Measurements from ENCODE around the gene DLG3.

DLG3 gene

DNA sequence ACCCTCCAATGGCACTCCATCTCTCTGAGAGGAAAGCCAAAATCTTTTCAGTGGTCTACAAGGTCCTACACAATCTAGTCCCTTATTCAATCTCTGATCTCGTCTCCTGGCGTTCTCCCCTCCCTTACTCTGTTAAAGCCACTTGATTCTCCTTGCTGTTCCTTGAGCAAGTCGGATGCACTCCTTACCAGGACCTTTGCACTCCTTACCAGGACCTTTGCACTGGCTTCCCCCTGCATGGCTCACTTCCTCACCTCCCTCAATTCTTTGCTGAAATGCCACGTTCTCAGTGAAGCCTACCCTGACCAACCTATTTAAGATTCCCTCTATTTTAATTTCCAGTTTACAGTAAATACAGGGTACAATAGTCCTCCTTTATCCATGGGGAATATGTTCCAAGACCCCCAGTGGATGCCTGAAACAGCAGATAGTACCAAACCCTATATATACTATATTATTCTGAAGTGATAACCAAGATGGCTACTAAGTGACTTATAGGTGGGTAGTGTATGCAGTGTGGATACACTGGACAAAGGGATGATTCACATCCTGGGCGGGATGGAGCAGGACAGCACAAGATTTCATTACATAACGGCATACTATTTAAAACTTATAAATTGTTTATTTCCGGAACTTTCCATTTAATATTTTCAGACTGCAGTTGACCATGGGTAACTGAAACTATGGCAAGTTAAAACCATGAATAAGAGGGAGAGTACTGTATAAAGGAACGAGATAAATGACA, 6.5 kb upstream of the DLG3 start:
- DNase-seq = no peak

DNA sequence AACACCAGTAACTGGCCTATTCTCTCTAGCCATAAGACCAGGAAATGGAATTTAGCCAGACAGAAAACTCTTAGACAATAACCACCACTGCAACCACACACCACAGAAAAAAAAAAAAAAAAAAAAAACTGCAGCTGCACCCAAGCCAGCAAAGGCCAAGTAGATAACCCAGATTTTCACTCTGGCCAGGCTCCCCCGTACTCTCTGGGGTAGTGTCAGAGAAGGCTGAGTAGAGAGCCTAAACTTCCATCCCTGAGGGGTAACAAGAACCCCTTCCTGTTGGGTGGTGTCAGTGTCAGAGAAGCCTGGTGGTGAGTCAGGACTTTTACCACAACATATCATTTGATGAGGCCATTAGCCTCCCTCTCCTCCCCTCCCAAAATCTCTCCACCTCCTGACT, 5.6 kb upstream of the DLG3 start:
- peak; percentile 9 to 16 for DNase-seq

DNA sequence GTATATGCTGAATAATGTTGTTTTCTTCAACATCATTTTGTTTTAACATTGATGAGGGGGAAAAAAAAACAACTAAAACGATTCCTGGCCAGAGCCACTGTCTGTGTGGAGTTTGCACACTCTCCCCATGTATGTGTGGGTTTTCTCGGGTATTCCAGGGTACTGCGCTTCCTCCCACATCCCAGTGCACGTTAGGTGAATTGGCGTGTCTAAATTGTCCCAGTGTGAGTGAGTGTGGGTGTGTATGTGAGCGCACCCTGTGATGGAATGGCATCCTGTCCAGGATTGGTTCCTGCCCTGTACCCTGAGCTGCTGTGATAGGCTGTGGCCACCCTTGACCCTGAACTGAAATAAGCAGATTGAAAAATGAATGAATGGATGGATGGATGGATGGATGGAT, 2.4 kb upstream of the DLG3 start:
- no peak for DNase-seq

DNA sequence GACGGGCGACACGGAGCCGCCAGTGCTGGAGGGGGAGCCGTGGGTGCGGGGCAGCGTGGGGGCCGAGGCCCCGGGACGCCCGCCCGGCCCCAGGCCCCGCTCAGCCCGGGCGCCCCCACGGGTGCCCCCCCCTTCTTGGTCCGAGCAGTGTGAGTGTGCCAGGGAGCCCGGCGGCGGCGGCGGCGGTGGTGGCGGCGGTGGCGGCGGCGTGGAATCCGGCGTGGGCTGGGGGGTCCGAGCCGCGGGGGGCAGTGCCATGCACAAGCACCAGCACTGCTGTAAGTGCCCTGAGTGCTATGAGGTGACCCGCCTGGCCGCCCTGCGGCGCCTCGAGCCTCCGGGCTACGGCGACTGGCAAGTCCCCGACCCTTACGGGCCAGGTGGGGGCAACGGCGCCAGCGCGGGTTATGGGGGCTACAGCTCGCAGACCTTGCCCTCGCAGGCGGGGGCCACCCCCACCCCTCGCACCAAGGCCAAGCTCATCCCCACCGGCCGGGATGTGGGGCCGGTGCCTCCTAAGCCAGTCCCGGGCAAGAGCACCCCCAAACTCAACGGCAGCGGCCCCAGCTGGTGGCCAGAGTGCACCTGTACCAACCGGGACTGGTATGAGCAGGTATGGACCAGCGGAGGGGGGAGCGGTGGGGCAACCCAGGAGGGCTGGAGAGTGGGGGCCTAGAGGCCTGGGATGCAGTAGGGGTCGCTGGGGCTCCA, 466 bp downstream of the DLG3 start:
- DNase-seq = no peak

DNA sequence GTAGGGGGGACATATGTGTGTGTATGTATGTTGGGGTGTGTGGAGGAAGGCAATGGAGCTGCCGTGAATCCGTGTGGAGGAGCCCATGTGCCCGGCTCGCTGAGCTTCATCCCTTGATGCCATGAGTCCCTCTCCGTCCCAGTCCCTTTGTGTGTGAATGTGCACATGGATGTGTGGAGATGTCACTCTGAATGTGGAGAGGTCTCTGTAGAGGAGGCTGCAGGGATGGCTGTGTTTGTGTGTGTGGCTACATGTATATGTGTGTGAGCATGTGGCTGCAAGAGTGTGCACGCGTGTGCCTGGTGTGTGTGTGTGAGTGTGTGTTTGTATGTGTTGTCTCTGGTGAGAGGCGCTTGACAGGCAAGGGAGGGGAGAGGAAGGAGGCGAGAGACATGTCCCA, 1.3 kb downstream of the DLG3 start:
- no peak for DNase-seq

DNA sequence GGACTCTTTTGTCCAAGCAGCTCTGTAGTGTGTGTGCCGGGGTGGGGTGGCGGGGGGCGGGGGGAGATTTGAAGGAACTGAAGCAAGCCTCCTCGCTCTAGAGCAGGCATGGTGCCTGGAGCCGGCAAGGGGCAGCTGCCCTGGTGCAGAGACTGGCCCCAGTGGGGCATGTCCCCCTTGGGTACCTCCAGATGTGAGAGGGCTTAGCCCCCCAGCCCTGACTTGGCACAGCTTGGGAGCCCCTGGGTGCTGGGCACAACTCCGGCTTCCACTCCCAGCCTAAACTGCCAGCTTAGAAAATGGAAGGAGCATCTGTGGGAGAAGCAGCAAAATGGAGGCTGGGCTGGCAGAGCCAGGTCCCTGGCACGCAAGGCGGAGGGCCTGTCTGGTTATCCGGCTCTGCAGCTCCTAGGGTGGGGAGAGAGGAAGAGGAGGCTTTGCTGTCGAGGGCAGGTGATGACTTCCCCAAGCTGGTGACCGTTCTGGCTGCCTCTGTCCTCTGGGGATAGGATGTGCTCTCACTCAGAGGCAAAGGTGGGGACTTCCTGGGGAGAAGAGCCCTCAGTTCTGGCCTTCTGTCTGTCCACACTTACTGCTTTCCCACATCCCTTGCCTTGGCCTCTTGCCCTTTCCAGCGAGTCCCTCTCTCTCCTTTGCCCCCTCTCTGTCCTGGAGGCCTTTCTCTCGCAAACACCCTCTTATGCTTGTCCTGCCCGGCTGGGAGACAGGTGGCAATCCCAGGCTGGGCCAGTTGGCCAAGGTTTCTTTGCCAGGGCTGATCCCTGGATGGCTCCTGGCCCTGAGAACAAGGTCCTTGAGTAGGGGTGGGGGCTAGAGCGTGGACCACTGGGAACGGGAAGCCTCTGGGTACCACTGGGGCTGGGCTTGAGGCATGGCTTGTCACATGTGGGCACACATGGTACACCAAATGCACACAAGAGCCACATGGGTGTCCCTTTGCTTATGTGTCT, 2.0 kb downstream of the DLG3 start:
- DNase-seq = no peak

DNA sequence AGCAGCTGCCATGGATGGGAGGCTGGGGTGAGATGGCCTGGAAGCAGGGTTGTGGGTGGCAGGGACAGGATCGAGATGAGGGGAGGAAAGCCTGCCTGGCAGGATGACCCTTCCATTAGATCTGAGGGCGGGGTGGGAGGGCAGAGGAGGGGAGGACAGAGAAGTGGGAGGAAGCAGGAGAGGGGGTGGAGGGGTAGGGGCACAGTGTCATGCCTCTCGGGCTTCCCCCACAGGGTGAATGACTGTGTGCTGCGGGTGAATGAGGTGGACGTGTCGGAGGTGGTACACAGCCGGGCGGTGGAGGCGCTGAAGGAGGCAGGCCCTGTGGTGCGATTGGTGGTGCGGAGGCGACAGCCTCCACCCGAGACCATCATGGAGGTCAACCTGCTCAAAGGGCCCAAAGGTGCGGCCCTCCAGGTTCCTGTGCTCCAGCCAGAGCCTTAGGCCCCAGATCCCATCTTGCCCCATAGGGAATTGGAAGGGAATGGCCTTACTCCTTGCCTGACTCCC, 4.9 kb downstream of the DLG3 start:
- DNase-seq = no peak

DNA sequence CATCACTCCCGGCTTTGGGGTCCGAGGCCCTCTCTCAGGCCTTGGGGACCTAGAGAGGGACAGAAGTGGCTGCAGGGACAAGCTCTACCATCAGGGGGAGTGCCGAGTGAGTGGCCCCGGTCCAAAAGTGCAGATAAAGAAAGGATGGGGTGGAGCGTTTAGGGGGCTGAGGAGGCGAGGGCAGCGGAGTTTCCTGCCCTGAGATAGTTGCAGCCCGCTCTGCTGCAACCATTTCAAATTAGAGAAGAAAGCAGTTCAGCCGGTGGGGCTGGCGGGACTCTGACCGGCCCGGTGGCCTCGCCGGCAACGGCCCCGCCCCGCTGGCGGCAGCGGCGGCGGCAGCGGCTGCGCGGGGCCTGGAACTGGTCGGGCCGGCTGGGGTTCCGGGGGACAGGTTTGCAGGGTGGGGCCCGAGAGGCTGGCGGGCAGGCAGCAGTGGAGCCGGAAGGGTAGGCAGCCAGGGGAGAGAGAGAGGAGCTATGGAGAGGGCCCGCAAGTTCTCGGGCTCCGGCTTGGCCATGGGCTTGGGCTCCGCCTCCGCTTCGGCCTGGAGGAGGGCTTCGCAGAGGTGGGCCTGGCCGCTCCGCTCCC, 7.6 kb downstream of the DLG3 start:
- peak; percentile 27 to 44 for DNase-seq

DNA sequence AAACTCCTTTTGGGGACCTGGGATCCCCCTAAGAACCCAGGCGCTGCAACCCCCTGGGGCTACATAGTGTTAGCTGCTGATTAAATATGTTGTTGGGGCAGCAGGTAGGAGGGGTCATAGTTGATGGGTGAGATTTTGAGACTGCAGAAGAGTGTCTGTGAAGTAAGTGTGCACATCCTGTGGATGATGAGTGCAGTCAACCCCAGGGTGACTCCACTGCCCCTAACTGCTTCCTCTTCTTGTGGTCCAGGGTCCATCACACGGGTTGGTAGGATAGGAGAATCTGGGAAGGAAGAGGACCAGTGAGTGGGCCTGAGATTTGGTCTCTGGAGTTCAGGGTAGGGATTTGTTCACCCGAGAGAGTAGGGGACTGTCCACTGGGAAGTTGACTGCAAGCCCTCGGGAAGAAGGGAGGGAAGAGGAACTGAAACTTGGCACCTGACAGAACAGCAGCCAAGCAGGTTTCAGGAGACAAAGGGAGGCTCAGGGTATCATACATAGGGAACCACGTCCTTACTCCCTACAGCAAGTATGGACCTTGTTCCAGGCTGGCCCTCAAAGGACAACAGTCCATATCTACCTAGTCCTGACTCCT, 8.5 kb downstream of the DLG3 start:
- no peak for DNase-seq

DNA sequence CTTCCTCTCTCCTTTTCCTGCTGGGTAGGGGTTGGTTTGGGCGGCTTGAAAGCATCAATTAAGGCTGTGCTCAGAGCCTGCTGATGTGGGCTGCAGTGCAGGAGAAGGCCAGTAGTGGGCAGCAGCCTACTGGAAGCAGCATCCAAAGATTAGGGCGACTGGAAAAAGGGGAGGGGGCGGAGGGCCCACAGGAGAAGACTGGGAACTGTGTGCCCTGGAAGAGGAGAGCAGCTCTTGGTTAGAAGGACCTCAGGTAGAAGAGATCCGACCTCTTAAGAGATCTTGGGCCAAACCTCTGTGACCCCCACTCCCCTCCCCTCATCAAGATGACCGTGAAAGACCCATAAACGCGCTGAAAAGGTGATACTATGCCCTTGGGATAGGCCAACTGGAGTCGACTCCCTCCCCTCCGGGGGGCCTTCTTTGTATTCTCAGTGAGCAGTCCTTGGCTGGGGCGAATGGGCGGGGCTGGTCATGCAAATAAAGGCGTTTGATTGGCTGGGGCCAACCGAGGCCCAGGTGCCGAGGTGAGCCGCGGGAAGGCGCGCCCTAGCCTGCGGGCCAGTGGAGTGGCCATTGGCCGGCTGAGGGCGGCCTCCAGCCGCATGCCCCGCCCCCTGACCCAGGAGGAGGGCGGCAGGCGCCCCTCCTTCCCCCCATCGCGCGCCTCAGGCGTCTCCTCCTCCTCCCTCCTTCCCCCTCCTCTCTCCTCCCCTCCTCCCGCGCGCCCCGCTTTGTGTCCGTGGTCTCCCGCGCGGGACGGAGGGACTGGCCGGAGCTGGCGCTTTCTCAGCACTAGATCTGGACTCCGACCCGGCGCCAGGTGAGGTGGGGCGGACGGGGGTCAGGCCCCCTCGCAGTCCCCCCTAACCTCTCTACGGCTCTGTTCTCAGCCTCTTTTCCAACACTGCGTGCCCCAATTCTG, 10.1 kb downstream of the DLG3 start:
- DNase-seq = peak; percentile 40 to 41

DNA sequence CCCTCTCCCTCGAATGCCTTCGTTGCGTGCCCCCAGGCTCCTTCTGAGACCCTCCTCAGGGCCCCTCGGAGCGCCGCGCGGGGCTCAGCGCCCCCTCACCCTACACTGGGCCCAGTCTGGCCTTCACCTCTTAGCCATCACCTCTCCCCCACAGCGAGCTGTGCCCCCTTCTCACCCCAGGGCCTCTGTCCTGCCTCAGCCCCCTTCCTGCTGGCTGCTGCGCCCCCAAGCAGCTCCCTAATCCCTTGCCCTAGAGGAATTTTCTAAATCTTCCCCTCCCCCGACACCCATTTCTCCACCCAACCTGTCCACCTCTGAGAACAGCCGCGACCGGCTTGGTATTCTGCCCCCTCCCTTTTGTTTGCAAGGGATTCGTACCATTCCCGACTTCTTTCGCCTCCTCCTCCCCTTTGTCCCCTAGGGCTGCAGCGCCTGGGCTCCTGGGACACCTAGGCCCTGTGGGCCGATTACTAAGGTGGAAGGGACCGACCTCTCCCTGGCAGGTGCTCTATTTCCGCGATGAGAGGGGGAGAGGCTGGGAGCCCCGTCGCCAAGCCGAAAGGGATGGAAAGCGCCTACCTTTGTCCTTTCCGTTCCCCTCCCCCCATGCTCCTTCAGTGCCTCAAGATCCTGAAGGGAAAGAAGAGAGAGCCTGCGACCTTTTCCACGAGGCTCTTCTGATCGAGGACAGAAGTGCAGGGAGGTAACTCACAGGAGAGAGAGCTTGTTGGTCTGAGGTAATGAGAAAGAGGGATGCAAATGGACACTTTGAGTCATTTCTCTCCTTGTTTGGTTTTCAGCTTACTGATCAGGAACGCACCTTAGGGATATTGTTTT, 10.9 kb downstream of the DLG3 start:
- no peak for DNase-seq

DNA sequence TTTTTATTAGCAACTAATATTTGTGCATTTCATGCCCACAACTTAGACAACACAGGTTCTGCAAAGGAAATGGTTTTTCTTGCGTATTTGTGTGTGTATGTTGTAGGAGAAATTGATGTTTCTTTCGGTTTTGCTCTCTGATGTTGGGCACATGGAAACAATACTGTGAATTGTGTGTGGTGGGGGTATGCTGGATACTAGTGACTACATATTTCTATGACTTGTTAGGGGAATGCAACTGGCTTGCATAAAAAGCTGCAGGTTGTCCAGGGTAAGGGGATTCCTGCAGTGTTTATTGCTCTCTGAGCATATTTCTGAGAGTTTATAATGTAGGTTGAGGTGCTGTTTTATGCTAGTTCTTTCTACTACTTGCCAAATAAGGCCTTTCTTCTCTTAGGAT, 11.6 kb downstream of the DLG3 start:
- no peak for DNase-seq

DNA sequence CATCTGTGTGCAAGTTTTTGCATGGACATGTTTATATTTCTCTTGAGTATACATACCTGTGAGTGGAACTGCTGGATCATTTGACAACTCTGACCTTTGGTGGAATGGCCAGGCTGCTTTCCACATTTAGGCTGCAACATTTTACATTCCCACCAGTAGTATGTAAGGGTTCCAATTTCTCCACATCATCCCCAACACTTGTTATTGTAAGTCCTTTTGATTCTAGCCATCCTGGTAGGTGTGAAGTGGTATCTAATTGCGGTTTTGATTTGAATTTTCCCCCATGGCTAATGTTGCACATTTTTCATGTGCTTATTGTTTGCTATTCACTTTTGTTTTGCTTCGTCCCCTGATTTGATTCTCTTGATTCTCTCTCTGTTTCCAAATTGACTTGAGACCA, 16.4 kb downstream of the DLG3 start:
- no peak for DNase-seq

DNA sequence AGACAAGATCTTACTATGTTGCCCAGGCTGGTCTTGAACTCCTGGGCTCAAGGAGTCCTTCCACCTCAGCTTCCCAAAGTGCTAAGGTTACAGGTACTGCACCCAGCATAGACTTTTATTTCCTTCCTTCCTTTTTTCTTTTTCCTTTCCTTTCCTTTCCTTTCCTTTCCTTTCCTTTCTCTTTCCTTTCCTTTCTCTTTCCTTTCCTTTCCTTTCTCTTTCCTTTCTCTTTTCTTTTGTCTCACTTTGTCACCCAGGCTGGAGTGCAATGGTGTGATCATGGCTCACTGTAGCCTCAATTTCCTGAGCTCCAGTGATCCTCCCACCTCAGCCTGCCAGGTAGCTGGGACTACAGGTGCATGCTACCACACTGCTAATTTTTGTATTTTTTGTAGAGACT, 19.4 kb downstream of the DLG3 start:
- no peak for DNase-seq

DNA sequence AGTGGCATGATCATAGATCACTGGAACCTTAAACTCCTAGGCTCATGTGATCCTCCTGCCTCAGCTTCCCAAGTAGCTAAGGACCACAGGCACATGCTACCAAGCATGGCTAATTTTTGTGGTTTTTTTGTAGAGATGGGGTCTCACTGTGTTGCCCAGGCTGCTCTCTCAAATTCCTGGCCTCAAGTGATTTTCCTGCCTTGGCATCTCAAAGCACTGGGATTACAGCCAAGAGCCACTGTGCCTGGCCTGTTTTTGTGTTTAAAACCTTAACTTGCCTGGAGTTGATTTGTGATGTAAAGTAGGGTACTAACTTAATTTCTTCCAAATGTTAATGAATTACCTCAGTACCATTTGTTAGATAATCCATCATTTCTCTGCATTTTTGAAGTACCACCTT, 22.3 kb downstream of the DLG3 start:
- DNase-seq = no peak

DNA sequence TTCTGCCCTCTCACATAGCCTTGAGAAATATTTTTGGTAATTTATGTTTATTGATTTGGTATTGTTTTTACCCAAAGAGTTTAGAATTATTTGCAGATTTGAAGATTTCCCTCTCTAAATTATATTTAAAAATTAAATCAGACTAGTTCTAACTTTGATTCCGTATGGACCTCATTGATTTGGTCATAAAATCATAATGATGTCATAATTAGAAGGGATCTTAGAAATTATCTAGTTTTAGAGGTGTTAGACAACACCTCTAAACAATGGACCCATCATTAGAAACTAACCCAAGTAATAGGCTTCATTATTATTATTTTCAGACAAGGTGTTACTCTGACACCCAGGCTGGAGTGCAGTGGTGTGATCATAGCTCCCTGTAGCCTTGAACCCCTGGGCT, 24.1 kb downstream of the DLG3 start:
- no peak for DNase-seq

DNA sequence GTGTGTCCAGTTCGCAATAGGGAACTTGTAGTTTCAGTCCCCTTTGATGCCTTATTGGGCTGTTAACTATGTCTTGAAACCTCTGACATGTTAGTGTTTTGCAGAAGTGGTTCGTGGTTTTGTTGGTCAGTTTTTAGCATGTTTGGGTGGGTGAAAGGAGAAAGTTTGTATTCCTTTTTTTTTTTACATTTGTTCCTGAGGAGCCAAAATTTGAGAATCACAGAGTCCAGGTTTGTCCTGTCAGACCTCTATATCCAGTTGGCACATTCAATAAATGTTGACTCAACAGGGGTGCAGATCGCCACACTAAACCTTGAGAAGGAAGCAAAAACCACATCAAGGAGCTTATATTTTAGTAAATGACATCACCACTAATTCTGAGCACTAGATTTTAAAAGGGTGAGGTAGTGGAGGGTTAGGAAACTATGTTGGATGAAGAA, 26.2 kb downstream of the DLG3 start:
- peak in 1 of 2 experiments; percentile 10 for DNase-seq

DNA sequence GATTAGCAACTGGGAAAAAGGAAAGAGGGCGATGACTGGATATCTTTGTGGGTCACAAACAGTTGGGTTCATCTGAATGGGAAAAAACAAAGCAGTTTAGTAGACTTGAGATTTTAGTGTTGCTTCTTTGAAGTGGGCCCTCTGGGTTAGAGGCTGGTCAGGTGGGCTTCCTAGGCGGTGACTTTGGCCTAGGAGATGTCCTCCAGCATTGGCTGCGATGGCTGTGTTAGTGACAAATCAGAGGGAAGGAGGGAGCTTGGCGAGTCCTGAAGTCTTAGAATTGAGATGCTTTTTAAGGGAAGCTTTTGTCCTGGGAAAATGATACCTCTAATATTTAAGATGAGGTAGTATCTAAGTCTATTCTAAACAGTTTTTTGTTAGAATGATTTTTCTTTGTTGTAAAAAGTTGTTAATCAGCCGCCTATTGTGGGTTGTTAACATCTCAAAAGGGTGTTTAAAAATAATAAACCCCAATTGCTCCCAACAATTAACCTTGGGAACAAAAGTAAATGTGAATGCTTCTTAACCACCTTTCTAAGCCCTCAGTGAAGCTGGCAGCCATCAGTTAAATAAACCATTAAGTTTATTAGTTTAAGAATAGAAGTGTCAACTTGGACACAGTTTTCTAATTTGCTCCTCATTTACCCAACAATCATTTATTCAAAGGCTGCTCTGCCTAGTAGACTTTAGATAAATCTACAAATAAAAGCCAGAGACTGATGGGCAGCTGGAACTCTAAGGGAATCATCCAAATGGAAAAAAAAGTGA, 31.7 kb downstream of the DLG3 start:
- DNase-seq = no peak

DNA sequence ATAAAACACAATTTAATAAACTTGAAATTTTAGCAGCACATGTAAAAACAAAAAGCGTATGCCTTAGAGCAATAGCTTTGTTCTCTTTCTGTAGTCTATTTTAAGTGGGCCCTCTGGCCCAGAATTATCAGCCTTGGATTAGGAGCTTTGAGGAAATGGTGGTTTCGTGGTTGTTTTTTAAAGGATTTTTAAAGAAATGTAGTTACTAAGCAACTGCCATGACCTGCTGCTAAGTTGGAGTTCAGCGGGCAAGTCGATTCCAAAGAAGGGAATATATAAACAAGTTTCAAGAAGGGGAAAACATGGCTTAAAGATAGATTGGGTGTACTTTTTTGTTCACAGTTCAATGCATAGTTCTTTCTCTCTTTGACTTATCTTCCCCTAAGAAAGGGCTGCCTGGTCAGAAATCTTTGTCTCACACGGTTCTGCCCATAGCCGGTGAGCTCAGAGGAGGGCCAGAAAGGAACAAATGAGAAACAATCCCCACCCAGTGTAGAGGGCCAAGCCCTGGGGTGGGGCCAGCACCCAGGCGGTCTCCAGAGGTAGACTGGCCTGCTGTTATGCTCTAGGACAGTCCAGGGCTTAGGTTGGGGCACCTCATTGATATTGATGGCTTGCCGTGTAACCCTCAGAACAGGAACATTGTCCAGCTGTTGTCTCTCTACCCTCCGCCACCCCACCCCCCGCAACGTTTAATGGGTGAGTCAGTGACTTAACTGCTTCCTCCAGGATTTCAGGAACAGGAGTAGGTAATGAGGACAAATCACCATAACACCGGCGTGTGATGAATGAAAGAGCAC, 32.5 kb downstream of the DLG3 start:
- peak; percentile 42 to 49 for DNase-seq

Data from Kasumi-1 (cell line).